ENCODE measurements around the gene CEMIP.
A peak's percentile ranks its signal among the peaks of the same experiment; 100 is the strongest.

The CEMIP gene

GRCh38 chr15:80936288-80937078, 157.3 kb downstream of the CEMIP start:
- no peak for DNase-seq

GRCh38 chr15:80937718-80938117, 158.5 kb downstream of the CEMIP start:
- DNase-seq: no peak

GRCh38 chr15:80939216-80939615, 160.0 kb downstream of the CEMIP start:
- no peak for DNase-seq

GRCh38 chr15:80940331-80940730, 161.2 kb downstream of the CEMIP start:
- no peak for DNase-seq

GRCh38 chr15:80940851-80941250, 161.7 kb downstream of the CEMIP start:
- DNase-seq: no peak

- no peak for DNase-seq
Measured at GRCh38 chr15:80942266-80942665, 163.1 kb downstream of the CEMIP start.

- peak; percentile 22 for DNase-seq
Measured at GRCh38 chr15:80942746-80943565, 163.8 kb downstream of the CEMIP start.

- no peak for DNase-seq
Measured at GRCh38 chr15:80944818-80945217, 165.6 kb downstream of the CEMIP start.

- DNase-seq: no peak
Measured at GRCh38 chr15:80945605-80946004, 166.4 kb downstream of the CEMIP start.

GRCh38 chr15:80946576-80946975, 167.4 kb downstream of the CEMIP start:
- no peak for DNase-seq

GRCh38 chr15:80948651-80949292, 169.6 kb downstream of the CEMIP start:
- no peak for DNase-seq

- DNase-seq: no peak
Measured at GRCh38 chr15:80949756-80950155, 170.6 kb downstream of the CEMIP start.

- DNase-seq: no peak
Measured at GRCh38 chr15:80950291-80951078, 171.3 kb downstream of the CEMIP start.

GRCh38 chr15:80951941-80952340, 172.8 kb downstream of the CEMIP start:
- no peak for DNase-seq

GRCh38 chr15:80953001-80953952, 174.1 kb downstream of the CEMIP start:
- no peak for DNase-seq

- no peak for DNase-seq
Measured at GRCh38 chr15:80953953-80954778, 175.0 kb downstream of the CEMIP start.

GRCh38 chr15:80955571-80956452, 176.6 kb downstream of the CEMIP start:
- DNase-seq: peak; percentile 89

GRCh38 chr15:80957556-80957955, 178.4 kb downstream of the CEMIP start:
- DNase-seq: no peak

GRCh38 chr15:80957976-80958375, 178.8 kb downstream of the CEMIP start:
- DNase-seq: no peak
